ENCODE measurements around the gene SAMD14. TPM values are rescaled to one million over a fixed set of nuclear protein-coding genes. Genes with fewer than 3 reads are reported as not detected.
A peak's percentile ranks its signal among the peaks of the same experiment; 100 is the strongest.

Gene SAMD14
- total and polyA plus RNA-seq, 2 donors (not counting 1 experiment from before 2014, with no cell fraction given), result 2.1 to 3.8 TPM

DNA sequence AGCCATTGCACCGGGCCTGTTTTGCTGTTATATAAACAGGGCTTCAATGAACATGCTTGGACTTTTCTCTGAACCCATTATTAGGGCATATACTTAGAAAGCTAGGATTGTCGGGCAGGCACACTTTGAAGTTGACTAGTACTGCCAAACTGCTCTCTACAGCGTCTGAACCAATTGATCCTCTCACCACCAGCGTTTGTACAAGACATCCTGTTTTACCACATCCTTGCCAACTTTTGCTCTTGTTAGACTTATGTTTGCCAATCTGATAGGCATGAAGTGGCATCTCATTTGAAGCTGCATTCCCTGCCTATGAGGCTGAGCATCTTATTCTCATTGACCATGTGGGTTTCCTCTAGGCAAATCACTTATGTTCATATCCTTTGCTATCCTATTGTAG lies 27.9 kb upstream of the SAMD14 start:
- Histone ChIP-seq H3K36me3 (ENCODE audit: control insufficient read depth, insufficient read depth, low read length) (no peaks in the 10 kb centered on the region), H3K27ac (ENCODE audit: insufficient read depth, low read length) (no peak overlapping the region), H3K9me3 (ENCODE audit: control insufficient read depth, insufficient read depth, low read depth, low read length) (no peaks in the 10 kb centered on the region), H2AFZ (ENCODE audit: low read length) (no peak overlapping the region), H3K9ac (ENCODE audit: insufficient read depth, low read length) (no peak overlapping the region), H3K4me1 (ENCODE audit: control insufficient read depth, extremely low read depth, insufficient read depth, low read length) (peaks cover 8% of the 10 kb centered on the region), H3K4me2 (ENCODE audit: extremely low read depth, insufficient read depth, low read length) (no peak overlapping the region), H4K20me1 (ENCODE audit: control insufficient read depth, extremely low read depth, insufficient read depth, low read length) (no peaks in the 10 kb centered on the region), H3K27me3 (ENCODE audit: control insufficient read depth, insufficient read depth, low read length) (no peaks in the 10 kb centered on the region), H3K4me3 (replicated peaks in 1 of 4; ENCODE audit: control extremely low read depth in 1 of 4, insufficient read depth in 1 of 4, low read depth in 3 of 4, low read length in 4 of 4) (no peak overlapping the region), H3K79me2 (ENCODE audit: control insufficient read depth, insufficient read depth, low read length) (no peaks in the 10 kb centered on the region)
- TF ChIP-seq, protein P1, sequence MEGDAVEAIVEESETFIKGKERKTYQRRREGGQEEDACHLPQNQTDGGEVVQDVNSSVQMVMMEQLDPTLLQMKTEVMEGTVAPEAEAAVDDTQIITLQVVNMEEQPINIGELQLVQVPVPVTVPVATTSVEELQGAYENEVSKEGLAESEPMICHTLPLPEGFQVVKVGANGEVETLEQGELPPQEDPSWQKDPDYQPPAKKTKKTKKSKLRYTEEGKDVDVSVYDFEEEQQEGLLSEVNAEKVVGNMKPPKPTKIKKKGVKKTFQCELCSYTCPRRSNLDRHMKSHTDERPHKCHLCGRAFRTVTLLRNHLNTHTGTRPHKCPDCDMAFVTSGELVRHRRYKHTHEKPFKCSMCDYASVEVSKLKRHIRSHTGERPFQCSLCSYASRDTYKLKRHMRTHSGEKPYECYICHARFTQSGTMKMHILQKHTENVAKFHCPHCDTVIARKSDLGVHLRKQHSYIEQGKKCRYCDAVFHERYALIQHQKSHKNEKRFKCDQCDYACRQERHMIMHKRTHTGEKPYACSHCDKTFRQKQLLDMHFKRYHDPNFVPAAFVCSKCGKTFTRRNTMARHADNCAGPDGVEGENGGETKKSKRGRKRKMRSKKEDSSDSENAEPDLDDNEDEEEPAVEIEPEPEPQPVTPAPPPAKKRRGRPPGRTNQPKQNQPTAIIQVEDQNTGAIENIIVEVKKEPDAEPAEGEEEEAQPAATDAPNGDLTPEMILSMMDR (conservative IDR thresholded peaks at IDR 0.05 in 1 of 2, IDR thresholded peaks at IDR 0.05 in 1 of 2; ENCODE audit: low read depth in 1 of 2, low read length in 2 of 2), result no peak
- no peak for TF ChIP-seq EZH2 (IDR thresholded peaks at IDR 0.05; ENCODE audit: low read length, missing control alignments)
- no peak for DNase-seq (ENCODE audit: low read depth in 2 of 2)

DNA sequence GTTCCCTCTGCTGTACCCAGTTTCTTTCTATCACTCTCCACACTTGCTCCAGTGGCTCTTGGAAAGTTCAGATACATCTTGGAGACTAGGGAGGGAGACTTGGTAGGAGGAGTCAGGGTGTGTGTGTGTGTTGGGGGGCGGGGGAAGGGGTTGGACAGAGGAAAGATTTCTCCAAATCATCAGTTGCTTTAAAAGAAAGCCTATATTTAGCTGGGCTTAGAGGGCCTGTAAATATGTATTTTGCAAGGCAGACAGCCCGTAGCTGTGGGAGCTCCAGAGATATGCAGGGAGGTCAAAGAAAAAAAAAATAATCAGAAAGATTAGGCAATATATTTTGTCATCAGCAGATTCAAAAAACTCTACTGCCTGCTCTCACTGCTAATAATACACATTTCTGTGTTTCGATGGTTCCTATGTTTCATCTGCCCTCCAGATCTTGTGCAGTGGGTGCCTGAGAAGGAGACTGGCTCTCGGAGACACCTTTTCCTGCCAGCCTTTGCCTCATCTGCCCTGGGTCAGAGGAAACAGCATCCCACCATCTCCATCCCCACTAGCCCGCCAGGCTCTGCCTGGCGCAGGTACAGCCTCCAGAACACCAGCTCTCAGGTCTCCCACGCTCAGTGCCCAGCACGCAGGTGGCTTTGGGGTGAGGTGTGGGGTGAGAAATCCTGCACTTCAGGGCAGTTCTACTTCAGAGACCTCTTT lies 25.3 kb upstream of the SAMD14 start:
- no peaks in the 10 kb centered on the region for H3K36me3 ChIP-seq (ENCODE audit: control insufficient read depth, insufficient read depth, low read length)
- peak in 1 of 2 donors; percentile 77 for DNase-seq (ENCODE audit: low read depth in 2 of 2)
- peak overlapping the region in 1 of 4 experiments; percentile 15 for H3K4me3 ChIP-seq (replicated peaks in 1 of 4; ENCODE audit: control extremely low read depth in 1 of 4, insufficient read depth in 1 of 4, low read depth in 3 of 4, low read length in 4 of 4)
- H3K79me2 ChIP-seq (ENCODE audit: control insufficient read depth, insufficient read depth, low read length), result peaks cover 5% of the 10 kb centered on the region
- peak overlapping the region; percentile 49 for H2AFZ ChIP-seq (ENCODE audit: low read length)
- H3K4me2 ChIP-seq (ENCODE audit: extremely low read depth, insufficient read depth, low read length), result no peak overlapping the region
- H3K9me3 ChIP-seq (ENCODE audit: control insufficient read depth, insufficient read depth, low read depth, low read length), result no peaks in the 10 kb centered on the region
- peaks cover 12% of the 10 kb centered on the region for H3K4me1 ChIP-seq (ENCODE audit: control insufficient read depth, extremely low read depth, insufficient read depth, low read length)
- H3K9ac ChIP-seq (ENCODE audit: insufficient read depth, low read length), result peak overlapping the region; percentile 27
- peak overlapping the region; percentile 61 for H3K27ac ChIP-seq (ENCODE audit: insufficient read depth, low read length)
- H4K20me1 ChIP-seq (ENCODE audit: control insufficient read depth, extremely low read depth, insufficient read depth, low read length), result no peaks in the 10 kb centered on the region
- H3K27me3 ChIP-seq (ENCODE audit: control insufficient read depth, insufficient read depth, low read length), result no peaks in the 10 kb centered on the region
- TF ChIP-seq, protein P1 (conservative IDR thresholded peaks at IDR 0.05 in 1 of 2, IDR thresholded peaks at IDR 0.05 in 1 of 2; ENCODE audit: low read depth in 1 of 2, low read length in 2 of 2), result no peak
- no peak for TF ChIP-seq EZH2 (IDR thresholded peaks at IDR 0.05; ENCODE audit: low read length, missing control alignments)

DNA sequence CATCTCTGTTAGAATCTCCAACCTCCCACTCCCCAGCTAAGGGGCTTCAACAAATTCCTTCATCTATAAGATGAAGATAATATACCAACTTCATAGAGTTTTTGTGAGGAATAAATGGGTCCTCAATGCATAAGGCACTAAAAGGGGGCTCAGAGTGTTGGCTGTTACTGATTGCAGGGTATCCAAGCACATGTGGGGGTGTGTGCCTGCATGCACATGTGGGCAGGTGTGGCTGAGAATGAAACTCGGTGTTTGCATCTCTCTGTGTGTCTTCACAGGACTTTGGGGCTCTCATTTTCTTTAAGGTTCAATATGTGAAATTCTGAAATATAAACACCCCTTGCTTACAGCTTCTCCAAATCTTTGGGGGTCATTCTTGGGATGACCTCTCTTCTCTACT lies 24.6 kb upstream of the SAMD14 start:
- H3K4me3 ChIP-seq (replicated peaks in 1 of 4; ENCODE audit: control extremely low read depth in 1 of 4, insufficient read depth in 1 of 4, low read depth in 3 of 4, low read length in 4 of 4), result no peak overlapping the region
- TF ChIP-seq, protein P1 (conservative IDR thresholded peaks at IDR 0.05 in 1 of 2, IDR thresholded peaks at IDR 0.05 in 1 of 2; ENCODE audit: low read depth in 1 of 2, low read length in 2 of 2), result no peak
- no peak for TF ChIP-seq EZH2 (IDR thresholded peaks at IDR 0.05; ENCODE audit: low read length, missing control alignments)
- no peak overlapping the region for H3K4me2 ChIP-seq (ENCODE audit: extremely low read depth, insufficient read depth, low read length)
- DNase-seq (ENCODE audit: low read depth in 2 of 2), result no peak
- H3K27me3 ChIP-seq (ENCODE audit: control insufficient read depth, insufficient read depth, low read length), result no peaks in the 10 kb centered on the region
- H4K20me1 ChIP-seq (ENCODE audit: control insufficient read depth, extremely low read depth, insufficient read depth, low read length), result no peaks in the 10 kb centered on the region
- H3K9ac ChIP-seq (ENCODE audit: insufficient read depth, low read length), result no peak overlapping the region
- H2AFZ ChIP-seq (ENCODE audit: low read length), result no peak overlapping the region
- no peaks in the 10 kb centered on the region for H3K9me3 ChIP-seq (ENCODE audit: control insufficient read depth, insufficient read depth, low read depth, low read length)
- no peaks in the 10 kb centered on the region for H3K36me3 ChIP-seq (ENCODE audit: control insufficient read depth, insufficient read depth, low read length)
- no peak overlapping the region for H3K27ac ChIP-seq (ENCODE audit: insufficient read depth, low read length)
- peaks cover 12% of the 10 kb centered on the region for H3K4me1 ChIP-seq (ENCODE audit: control insufficient read depth, extremely low read depth, insufficient read depth, low read length)
- peaks cover 11% of the 10 kb centered on the region for H3K79me2 ChIP-seq (ENCODE audit: control insufficient read depth, insufficient read depth, low read length)
